SU-DHL-6 (cell line): ENCODE measurements around the gene CEP41.

Experiments
- CTCF ChIP-seq: fragments of 200-600 bp; sonication (generic); IDR thresholded peaks from one replicate; pipeline ENCODE4 v1.5.1; 2017; ENCODE audit warnings: antibody characterized with exemption, mild to moderate bottlenecking, low read length, moderate library complexity; ENCODE audit not compliant: insufficient read depth, poor library complexity, severe bottlenecking
- EZH2phosphoT487 ChIP-seq: fragments of 200-600 bp; sonication (generic), shearing (Covaris generic); conservative IDR thresholded peaks from 2 replicates; pipeline ENCODE4 v1.6.1; 2018; ENCODE audit warnings: mild to moderate bottlenecking, antibody characterized with exemption, low read length, moderate library complexity, mixed read lengths

DNA sequence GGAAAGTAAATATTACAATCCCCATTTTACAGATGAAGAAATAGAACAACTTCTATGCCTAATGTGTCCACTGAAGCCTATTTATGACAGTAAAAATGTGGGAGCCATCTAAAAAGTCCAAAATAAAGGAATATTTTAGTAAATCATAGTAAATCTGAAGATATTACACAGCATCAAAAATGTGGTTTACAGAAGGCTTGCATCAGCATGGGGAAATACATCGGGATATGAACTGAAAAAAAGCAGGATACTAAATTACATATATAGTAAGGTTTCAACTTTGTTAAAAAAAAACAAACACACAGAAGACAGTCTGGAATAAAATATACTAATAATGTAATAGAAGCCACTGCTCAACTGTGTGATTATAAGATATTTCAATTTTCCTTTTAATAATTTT lies 39.7 kb downstream of the CEP41 start:
- TF ChIP-seq CTCF (no peak), EZH2phosphoT487 (no peak)
